ENCODE data around the gene GNA12. TPM values are rescaled to one million over a fixed set of nuclear protein-coding genes. Genes with fewer than 3 reads are reported as not detected.

GNA12 gene
- polyA plus RNA-seq, 1 donor (not counting 4 experiments of a cell fraction or from before 2014, with no cell fraction given), result 35.5 TPM

GRCh38 chr7:2702594-2702957 is 141.5 kb downstream of the GNA12 start:
- H3K36me3 ChIP-seq (ENCODE audit: control insufficient read depth in 2 of 2, extremely low read depth in 1 of 2, insufficient read depth in 2 of 2, low read length in 2 of 2), result no peaks in the 10 kb centered on the region
- no peak overlapping the region for H3K27ac ChIP-seq (ENCODE audit: control insufficient read depth, insufficient read depth, low read length)
- peaks cover 9% of the 10 kb centered on the region for H3K27me3 ChIP-seq (ENCODE audit: control insufficient read depth, extremely low read depth, insufficient read depth, low read length)
- no peak for TF ChIP-seq EZH2 (IDR thresholded peaks at IDR 0.05; ENCODE audit: low read length)
- TF ChIP-seq CTCF (optimal IDR thresholded peaks at IDR 0.05 in 1 of 3, IDR thresholded peaks at IDR 0.05 in 1 of 3, conservative IDR thresholded peaks at IDR 0.05 in 1 of 3; ENCODE audit: extremely low read depth in 1 of 3, insufficient read depth in 2 of 3, low read length in 3 of 3), result no peak
- no peak for DNase-seq (ENCODE audit: low read depth, low spot score)
- H3K79me2 ChIP-seq (ENCODE audit: control insufficient read depth, insufficient read depth, low read length), result no peaks in the 10 kb centered on the region
- no peak overlapping the region for H3K9ac ChIP-seq (ENCODE audit: control insufficient read depth, extremely low read depth, insufficient read depth, low read length)
- no peaks in the 10 kb centered on the region for H4K20me1 ChIP-seq (ENCODE audit: control insufficient read depth, extremely low read depth, insufficient read depth, low read length)
- no peak overlapping the region for H3K4me3 ChIP-seq (ENCODE audit: control insufficient read depth in 2 of 3, extremely low read depth in 1 of 3, insufficient read depth in 2 of 3, low read depth in 1 of 3, low read length in 3 of 3)
- H3K4me2 ChIP-seq (ENCODE audit: control insufficient read depth, extremely low read depth, insufficient read depth, low read depth, low read length), result no peak overlapping the region
- H3K9me1 ChIP-seq (ENCODE audit: control insufficient read depth, extremely low read depth, insufficient read depth, low read length), result no peaks in the 10 kb centered on the region
- H2AFZ ChIP-seq (ENCODE audit: control insufficient read depth, low read length), result no peak overlapping the region
- dilution Hi-C loops (cut with MboI; ENCODE audit: extremely low pct_ligation_motif_present, low sequenced_read_pairs), result no loop called here
- no peaks in the 10 kb centered on the region for H3K4me1 ChIP-seq (ENCODE audit: control insufficient read depth, extremely low read depth, insufficient read depth, low read length)
- FAIRE-seq, result no peak
- no peaks in the 10 kb centered on the region for H3K9me3 ChIP-seq (ENCODE audit: control insufficient read depth, low read depth, low read length)

- H2AFZ ChIP-seq (ENCODE audit: control insufficient read depth, low read length), result no peak overlapping the region
- no peak overlapping the region for H3K4me2 ChIP-seq (ENCODE audit: control insufficient read depth, extremely low read depth, insufficient read depth, low read depth, low read length)
- H3K79me2 ChIP-seq (ENCODE audit: control insufficient read depth, insufficient read depth, low read length), result no peaks in the 10 kb centered on the region
- H3K9me3 ChIP-seq (ENCODE audit: control insufficient read depth, low read depth, low read length), result no peaks in the 10 kb centered on the region
- TF ChIP-seq CTCF (optimal IDR thresholded peaks at IDR 0.05 in 1 of 3, IDR thresholded peaks at IDR 0.05 in 1 of 3, conservative IDR thresholded peaks at IDR 0.05 in 1 of 3; ENCODE audit: extremely low read depth in 1 of 3, insufficient read depth in 2 of 3, low read length in 3 of 3), result no peak
- TF ChIP-seq EZH2 (IDR thresholded peaks at IDR 0.05; ENCODE audit: low read length), result no peak
- no peaks in the 10 kb centered on the region for H3K9me1 ChIP-seq (ENCODE audit: control insufficient read depth, extremely low read depth, insufficient read depth, low read length)
- no peak overlapping the region for H3K27ac ChIP-seq (ENCODE audit: control insufficient read depth, insufficient read depth, low read length)
- no peaks in the 10 kb centered on the region for H3K4me1 ChIP-seq (ENCODE audit: control insufficient read depth, extremely low read depth, insufficient read depth, low read length)
- H3K9ac ChIP-seq (ENCODE audit: control insufficient read depth, extremely low read depth, insufficient read depth, low read length), result no peak overlapping the region
- DNase-seq (ENCODE audit: low read depth, low spot score) (no peak), FAIRE-seq (no peak)
- H3K27me3 ChIP-seq (ENCODE audit: control insufficient read depth, extremely low read depth, insufficient read depth, low read length), result peaks cover 9% of the 10 kb centered on the region
- H4K20me1 ChIP-seq (ENCODE audit: control insufficient read depth, extremely low read depth, insufficient read depth, low read length), result no peaks in the 10 kb centered on the region
- no peaks in the 10 kb centered on the region for H3K36me3 ChIP-seq (ENCODE audit: control insufficient read depth in 2 of 2, extremely low read depth in 1 of 2, insufficient read depth in 2 of 2, low read length in 2 of 2)
- dilution Hi-C loops (cut with MboI; ENCODE audit: extremely low pct_ligation_motif_present, low sequenced_read_pairs), result no loop called here
- H3K4me3 ChIP-seq (ENCODE audit: control insufficient read depth in 2 of 3, extremely low read depth in 1 of 3, insufficient read depth in 2 of 3, low read depth in 1 of 3, low read length in 3 of 3), result no peak overlapping the region
Measured at GRCh38 chr7:2701832-2702593, 142.1 kb downstream of the GNA12 start.

Measured in keratinocyte (primary cell).